H1 (cell line): Measurements from ENCODE around the gene ITGB7. TPM values are rescaled to one million over a fixed set of nuclear protein-coding genes. Genes with fewer than 3 reads are reported as not detected.

ENCODE experiments used
- CTCF ChIA-PET: fragments of 300-600 bp; sonication (Branson Sonifier 250); formaldehyde crosslinking; loops from one replicate; lab custom pipeline; 2021; ENCODE audit not compliant: partially characterized antibody; lab: Charles Lee
- POLR2A ChIA-PET: fragments of 300-600 bp; sonication (Branson Sonifier 250); formaldehyde crosslinking; loops from one replicate; lab custom pipeline; 2021; ENCODE audit warnings: inconsistent platforms; ENCODE audit not compliant: partially characterized antibody; lab: Charles Lee
- DNase-seq, 2 experiments: peaks; one replicate each; pipeline versions ENCODE4 v3.0.0 to v3.0.0-alpha.2; 2010 to 2022; ENCODE audit warnings: low spot score in 2 of 2, low read depth in 1 of 2, mixed read lengths in 1 of 2
- FAIRE-seq: peaks from 2 replicates; lab custom pipeline; 2011; peaks lifted over from hg19 to GRCh38; lab: Jason Lieb, UNC
- H2AFZ ChIP-seq: 2 replicates; pipeline ENCODE4 v1.8.1; 2012; ENCODE audit warnings: low read length, inconsistent platforms
- H2AK5ac ChIP-seq: 2 replicates; pipeline ENCODE4 v1.6.1; 2013; ENCODE audit warnings: low read depth, low read length
- H2BK120ac ChIP-seq: replicated peaks from 2 replicates; pipeline ENCODE3; 2013; ENCODE audit warnings: low read depth, low read length, inconsistent platforms
- H2BK12ac ChIP-seq: 2 replicates; pipeline ENCODE4 v1.6.1; 2013; ENCODE audit warnings: low read depth, low read length
- H2BK15ac ChIP-seq: 2 replicates; pipeline ENCODE4 v1.6.1; 2013; ENCODE audit warnings: low read length
- H2BK20ac ChIP-seq: 2 replicates; pipeline ENCODE4 v1.6.1; 2013; ENCODE audit warnings: low read length
- H2BK5ac ChIP-seq: 2 replicates; pipeline ENCODE4 v1.6.1; 2013; ENCODE audit warnings: low read depth, low read length
- H3K14ac ChIP-seq: 2 replicates; pipeline ENCODE4 v1.6.1; 2013; ENCODE audit warnings: inconsistent platforms; ENCODE audit not compliant: insufficient read length
- H3K18ac ChIP-seq: 2 replicates; pipeline ENCODE4 v1.6.1; 2013; ENCODE audit warnings: low read length; ENCODE audit errors: extremely low read depth
- H3K23ac ChIP-seq: 2 replicates; pipeline ENCODE4 v1.6.1; 2013; ENCODE audit warnings: inconsistent platforms; ENCODE audit not compliant: insufficient read length
- H3K23me2 ChIP-seq: 2 replicates; pipeline ENCODE4 v1.6.1; 2013; ENCODE audit warnings: low read depth, low read length
- H3K27ac ChIP-seq: 2 replicates; pipeline ENCODE4 v1.6.1; 2011; ENCODE audit warnings: low read depth, low read length, inconsistent platforms
- H3K27me3 ChIP-seq, 4 experiments: replicated peaks in 1 of 4; 1 replicate in 1 of 4; 2 replicates in 3 of 4; pipeline versions ENCODE4 v1.6.1 to v1.8.1; 2011 to 2013; ENCODE audit warnings: low read length in 3 of 4, mild to moderate bottlenecking in 3 of 4, inconsistent platforms in 2 of 4, mixed read lengths in 2 of 4, moderate library complexity in 1 of 4; ENCODE audit not compliant: control insufficient read depth in 3 of 4, insufficient read depth in 3 of 4; ENCODE audit errors: extremely low read depth in 1 of 4
- H3K36me3 ChIP-seq, 4 experiments: 2 replicates each; pipeline versions ENCODE4 v1.6.1 to v1.8.1; 2011 to 2013; ENCODE audit warnings: mild to moderate bottlenecking in 4 of 4, low read length in 3 of 4, moderate library complexity in 2 of 4, control low read depth in 1 of 4, inconsistent platforms in 1 of 4; ENCODE audit not compliant: insufficient read depth in 4 of 4, control insufficient read depth in 2 of 4
- H3K4ac ChIP-seq: replicated peaks from 2 replicates; pipeline ENCODE3; 2013; ENCODE audit warnings: low read length, low read depth, mixed read lengths, inconsistent platforms; ENCODE audit not compliant: insufficient read length
- H3K4me1 ChIP-seq, 4 experiments: replicated peaks in 1 of 4; 1 replicate in 1 of 4; 2 replicates in 3 of 4; pipeline versions ENCODE4 v1.6.1 to v1.8.1; 2011 to 2013; ENCODE audit warnings: low read length in 3 of 4, inconsistent platforms in 2 of 4, mixed read lengths in 1 of 4; ENCODE audit not compliant: insufficient read depth in 4 of 4, control insufficient read depth in 3 of 4
- H3K4me2 ChIP-seq, 2 experiments: 2 replicates each; pipeline versions ENCODE4 v1.6.1 to v1.8.1; 2011 to 2013; ENCODE audit warnings: low read depth in 2 of 2, low read length in 2 of 2, control low read depth in 1 of 2, inconsistent platforms in 1 of 2, mild to moderate bottlenecking in 1 of 2; ENCODE audit not compliant: insufficient read depth in 1 of 2
- H3K4me3 ChIP-seq, 4 experiments: fragments of 200-600, 300-600 bp in 1 of 4; sonication (generic), shearing (Covaris generic), sonication (Bioruptor Twin) in 1 of 4; 2 replicates each; pipeline versions ENCODE4 v1.5.1 to v1.8.1; 2011 to 2016; ENCODE audit warnings: low read length in 4 of 4, low read depth in 3 of 4, control low read depth in 2 of 4, inconsistent platforms in 2 of 4, mild to moderate bottlenecking in 2 of 4, mixed read lengths in 1 of 4, moderate library complexity in 1 of 4; ENCODE audit not compliant: insufficient read depth in 2 of 4; ENCODE audit errors: extremely low read depth in 1 of 4
- H3K56ac ChIP-seq: replicated peaks from 2 replicates; pipeline ENCODE3; 2013; ENCODE audit warnings: low read depth, mild to moderate bottlenecking, mixed read lengths, low read length, inconsistent platforms; ENCODE audit not compliant: insufficient read length
- H3K79me1 ChIP-seq: 2 replicates; pipeline ENCODE4 v1.6.1; 2013; ENCODE audit warnings: low read depth, low read length, control low read depth
- H3K79me2 ChIP-seq, 2 experiments: 2 replicates each; pipeline versions ENCODE4 v1.6.1 to v1.8.1; 2012 to 2013; ENCODE audit warnings: low read length in 2 of 2, mild to moderate bottlenecking in 2 of 2, inconsistent platforms in 1 of 2; ENCODE audit not compliant: insufficient read depth in 2 of 2, control insufficient read depth in 1 of 2
- H3K9ac ChIP-seq, 4 experiments: replicated peaks in 1 of 4; 1 replicate in 1 of 4; 2 replicates in 3 of 4; pipeline versions ENCODE4 v1.6.1 to v1.8.1; 2011 to 2013; ENCODE audit warnings: low read depth in 3 of 4, low read length in 3 of 4, control low read depth in 2 of 4, mild to moderate bottlenecking in 2 of 4, moderate library complexity in 2 of 4, inconsistent platforms in 1 of 4; ENCODE audit errors: extremely low read depth in 1 of 4
- H3K9me3 ChIP-seq, 2 experiments: 2 replicates each; pipeline versions ENCODE4 v1.6.1 to v1.8.1; 2012 to 2013; ENCODE audit warnings: mild to moderate bottlenecking in 2 of 2, moderate library complexity in 2 of 2, control low read depth in 1 of 2, inconsistent platforms in 1 of 2, low read depth in 1 of 2, low read length in 1 of 2, mixed read lengths in 1 of 2; ENCODE audit not compliant: insufficient read depth in 2 of 2
- H4K20me1 ChIP-seq, 2 experiments: replicated peaks in 1 of 2; 2 replicates each; pipeline versions ENCODE3 to v1.8.1; 2011 to 2013; ENCODE audit warnings: inconsistent platforms in 2 of 2, low read length in 2 of 2, mild to moderate bottlenecking in 1 of 2; ENCODE audit not compliant: insufficient read depth in 2 of 2, control insufficient read depth in 1 of 2
- H4K5ac ChIP-seq: 2 replicates; pipeline ENCODE4 v1.6.1; 2013; ENCODE audit warnings: low read length, low read depth, mixed read lengths, inconsistent platforms; ENCODE audit not compliant: insufficient read length
- H4K8ac ChIP-seq: 2 replicates; pipeline ENCODE4 v1.8.0; 2013; ENCODE audit warnings: mild to moderate bottlenecking, moderate library complexity, low read length, inconsistent platforms; ENCODE audit not compliant: insufficient read depth; ENCODE audit errors: extremely low read depth
- H4K91ac ChIP-seq: replicated peaks from 2 replicates; pipeline ENCODE3; 2013; ENCODE audit warnings: low read length, mixed read lengths, inconsistent platforms; ENCODE audit not compliant: insufficient read length
- ATF2 ChIP-seq: IDR thresholded peaks from 2 replicates; pipeline ENCODE4 v1.6.1; 2012; ENCODE audit warnings: low read length, inconsistent platforms
- ATF3 ChIP-seq: IDR thresholded peaks from 2 replicates; pipeline ENCODE4 v1.6.1; 2011; ENCODE audit warnings: low read depth, mild to moderate bottlenecking, low read length; ENCODE audit not compliant: insufficient read depth
- EP300 ChIP-seq, 2 experiments: IDR thresholded peaks; 1 replicate in 1 of 2; 2 replicates in 1 of 2; pipeline ENCODE4 v1.6.1; 2011 to 2012; ENCODE audit warnings: low read depth in 2 of 2, low read length in 2 of 2, mild to moderate bottlenecking in 2 of 2, borderline replicate concordance in 1 of 2, inconsistent platforms in 1 of 2, moderate library complexity in 1 of 2
- GABPA ChIP-seq: IDR thresholded peaks from 2 replicates; pipeline ENCODE4 v1.6.1; 2011; ENCODE audit warnings: mild to moderate bottlenecking, low read length, moderate library complexity, borderline replicate concordance; ENCODE audit not compliant: insufficient read depth
- KDM1A ChIP-seq: fragments of 200-600, 300-600 bp; sonication (generic); IDR thresholded peaks from 2 replicates; pipeline ENCODE4 v1.7.1; 2016; ENCODE audit warnings: mild to moderate bottlenecking, low read length, borderline replicate concordance
- NRF1 ChIP-seq: IDR thresholded peaks from 2 replicates; pipeline ENCODE4 v1.6.1; 2011; ENCODE audit warnings: mild to moderate bottlenecking, low read depth, low read length, improper control_type of control experiment
- PHF8 ChIP-seq: fragments of 200-600 bp; sonication (generic); conservative IDR thresholded peaks from 2 replicates; pipeline ENCODE4 v1.7.1; 2012; ENCODE audit warnings: low read depth, mild to moderate bottlenecking, inconsistent platforms, low read length, moderate library complexity
- SIRT6 ChIP-seq: IDR thresholded peaks from one replicate; pipeline ENCODE4 v1.7.1; 2012; ENCODE audit warnings: low read length, inconsistent platforms
- WGBS, 2 experiments: shearing (Covaris generic) in 1 of 2; methylation state at CpG; one replicate each; pipeline versions ENCODE4 v1.1.6 to v1.1.7; 2013 to 2015; ENCODE audit warnings: low lambda C conversion rate in 2 of 2, mixed read lengths in 2 of 2, inconsistent platforms in 1 of 2, low coverage in 1 of 2, missing lambda C conversion rate in 1 of 2; ENCODE audit not compliant: insufficient replicate concordance in 2 of 2, insufficient coverage in 1 of 2, insufficient read length in 1 of 2; ENCODE audit errors: extremely low coverage in 1 of 2, missing lambda C conversion rate in 1 of 2; 5-methylcytosine and 5-hydroxymethylcytosine counted together
- polyA plus RNA-seq, 7 experiments: library from polyadenylated mRNA; depleted of rRNA in 3 of 7; stranded (reverse) in 5 of 7; unstranded in 2 of 7; fragments of >200 nt in 5 of 7; fragments of 200-250 nt in 2 of 7; gene quantifications; 1 replicate in 5 of 7; 2 replicates in 1 of 7; 4 replicates in 1 of 7; pipeline versions ENCODE4 v1.2.1 to v1.2.3, GENCODE V29; 2011 to 2013; ENCODE audit warnings: missing spikeins in 2 of 7, mixed read lengths in 2 of 7
- total RNA-seq: library from RNA; stranded (reverse); fragmentation: NEBNext Ultra II Directional; extraction: Animal tissue kit (Norgen Biotek cat#: 25700); gene quantifications from 2 replicates; pipeline ENCODE4 v1.2.1, GENCODE V29; 2021

The ITGB7 gene
- total and polyA plus RNA-seq, 2 of the 8 experiments (the other 6 are each of a cell fraction or from before 2014, with no cell fraction given) = 0.35 to 0.54 TPM

DNA sequence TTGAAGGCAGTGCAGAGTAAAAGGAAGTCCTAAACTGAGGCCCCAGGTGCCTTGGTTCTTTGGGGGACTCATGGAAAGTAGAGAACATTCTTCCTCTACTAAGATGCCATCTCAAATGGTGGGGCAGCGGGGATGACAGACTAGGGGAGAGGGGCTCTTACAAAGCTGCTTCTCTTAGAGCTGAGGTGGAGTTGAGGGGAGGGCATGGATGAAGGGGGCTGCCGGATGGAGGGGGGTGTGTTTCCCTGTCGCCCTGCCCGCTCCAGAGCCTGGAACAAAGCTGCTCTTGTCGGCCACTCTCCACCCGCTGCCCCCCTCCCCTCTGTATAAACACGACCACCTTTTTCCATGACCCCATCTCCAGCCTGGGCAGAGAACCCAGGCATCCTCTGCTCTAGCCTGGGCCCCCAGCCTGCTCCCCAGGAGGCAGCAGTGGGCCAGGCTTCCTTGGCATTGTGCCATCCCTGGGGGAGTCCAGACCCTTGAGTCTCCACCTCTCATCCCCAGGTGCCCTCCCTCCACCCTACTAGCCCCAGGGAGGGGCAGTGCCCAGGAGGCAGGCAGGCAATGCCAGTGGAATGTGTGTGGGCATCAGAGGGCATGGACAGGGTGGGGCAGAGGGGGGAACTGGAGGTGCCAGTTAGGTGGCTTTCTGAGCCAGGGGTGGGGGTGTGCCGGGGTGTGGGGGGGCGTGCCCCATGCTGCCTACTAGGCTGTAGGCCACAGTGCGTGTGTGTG is 23.2 kb upstream of the ITGB7 start:
- peaks cover 0 to 13% of the 10 kb centered on the region in 2 experiments; a peak in 1 of 4 replicates for H3K79me2 ChIP-seq
- H3K4ac ChIP-seq = no peak overlapping the region
- no peak for DNase-seq
- H3K4me1 ChIP-seq = peaks cover 34 to 61% (median 43%) of the 10 kb centered on the region in 4 experiments
- H2BK120ac ChIP-seq = no peak overlapping the region
- H3K9me3 ChIP-seq = no peaks in the 10 kb centered on the region
- H3K27me3 ChIP-seq = no peaks in the 10 kb centered on the region
- 0 out of 2 replicates have a peak overlapping the region, but pooled peaks have one; percentile 63 for H3K18ac ChIP-seq
- peak overlapping the region in 1 of 4 experiments; percentile 74; a peak in 1 of 8 replicates for H3K4me3 ChIP-seq
- no peak overlapping the region for H3K56ac ChIP-seq
- H2BK5ac ChIP-seq = no peak overlapping the region
- H3K23me2 ChIP-seq = peaks cover 14% of the 10 kb centered on the region
- H3K4me2 ChIP-seq = peak overlapping the region; percentile 92 to 96
- CTCF ChIA-PET = interaction anchor here (0.9 to 23.5 kb wide), 7 partner anchors 11 to 70 kb away, joined by 3 to 535 read pairs (median 7); partner anchors contain the start of genes ESPL1 and ITGB7
- H2AFZ ChIP-seq = no peak overlapping the region
- peak overlapping the region; percentile 77; the same call in 1 of the 2 replicates for H2BK15ac ChIP-seq
- H3K9ac ChIP-seq = no peak overlapping the region
- no peaks in the 10 kb centered on the region for H3K79me1 ChIP-seq
- no peak overlapping the region for H3K23ac ChIP-seq
- WGBS, 2 experiments = 68% methylated on average over 7 of the region's 10 CpGs; no CpG with 5 or more reads in 1 of the 2 experiments
- no peak overlapping the region for H2BK20ac ChIP-seq
- no peaks in the 10 kb centered on the region for H4K20me1 ChIP-seq
- H4K5ac ChIP-seq = no peak overlapping the region
- POLR2A ChIA-PET = interaction anchor here (1.2 to 12.4 kb wide), 4 partner anchors 10 to 271 kb away, joined by 4 to 151 read pairs (median 6); partner anchors contain the start of gene TARBP2
- no peak overlapping the region for H3K14ac ChIP-seq
- H3K36me3 ChIP-seq = no peaks in the 10 kb centered on the region; a peak in 1 of 8 replicates
- no peak overlapping the region; the same call in 1 of the 2 replicates for H2BK12ac ChIP-seq
- H4K8ac ChIP-seq = no peak overlapping the region; the same call in 1 of the 2 replicates
- no peak for FAIRE-seq
- H4K91ac ChIP-seq = no peak overlapping the region
- H3K27ac ChIP-seq = no peak overlapping the region
- no peak overlapping the region; the same call in 1 of the 2 replicates for H2AK5ac ChIP-seq
- no peak for TF ChIP-seq ATF2
- no peak for TF ChIP-seq PHF8
- no peak for TF ChIP-seq NRF1
- no peak for TF ChIP-seq KDM1A
- no peak for TF ChIP-seq ATF3
- no peak for TF ChIP-seq EP300 (IDR thresholded peaks at IDR 0.05; ENCODE audit: borderline replicate concordance in 1 of 2, low read depth in 2 of 2, low read length in 2 of 2)
- no peak for TF ChIP-seq GABPA
- TF ChIP-seq SIRT6 = no peak
